CD4-positive, alpha-beta memory T cell (primary cell): ENCODE results near the gene SDC1. TPM values are rescaled to one million over a fixed set of nuclear protein-coding genes. Genes with fewer than 3 reads are reported as not detected.

Experiments
- CTCF ChIA-PET: fragments of 350-600 bp; sonication (Branson Sonifier 250); formaldehyde crosslinking; loops from one replicate; lab custom pipeline; 2021; ENCODE audit warnings: inconsistent platforms; ENCODE audit not compliant: partially characterized antibody; lab: Charles Lee
- POLR2A ChIA-PET: fragments of 350-600 bp; sonication (Branson Sonifier 250); formaldehyde crosslinking; loops from one replicate; lab custom pipeline; 2021; ENCODE audit not compliant: partially characterized antibody; lab: Charles Lee
- DNase-seq, 5 donors: peaks; one replicate each; pipeline versions ENCODE4 v3.0.0 to v3.0.0-alpha.2; 2020 to 2022; ENCODE audit warnings: mixed read lengths in 1 of 5
- H3K27ac ChIP-seq: one replicate; pipeline ENCODE4 v1.7.0; 2013; ENCODE audit warnings: low read depth, low read length
- H3K27me3 ChIP-seq: 2 replicates; pipeline ENCODE4 v1.7.0; 2013; ENCODE audit warnings: mild to moderate bottlenecking, low read length, moderate library complexity; ENCODE audit not compliant: insufficient read depth
- H3K36me3 ChIP-seq: 2 replicates; pipeline ENCODE4 v1.7.0; 2013; ENCODE audit warnings: mild to moderate bottlenecking, low read length, moderate library complexity; ENCODE audit not compliant: insufficient read depth
- H3K4me1 ChIP-seq: 2 replicates; pipeline ENCODE4 v1.7.0; 2013; ENCODE audit warnings: mild to moderate bottlenecking, low read length, moderate library complexity; ENCODE audit not compliant: insufficient read depth
- H3K4me3 ChIP-seq, 2 donors: one replicate each; pipeline ENCODE4 v1.7.0; 2013; ENCODE audit warnings: low read length in 2 of 2, mild to moderate bottlenecking in 1 of 2
- H3K9me3 ChIP-seq, 2 donors: one replicate each; pipeline ENCODE4 v1.7.0; 2013; ENCODE audit warnings: low read length in 2 of 2, control low read depth in 1 of 2; ENCODE audit not compliant: control insufficient read depth in 1 of 2
- H3K27ac Mint-ChIP-seq, 7 donors: one replicate each; pipeline ENCODE4 v1.8.0; 2020 to 2021; ENCODE audit warnings: mixed read lengths in 7 of 7, mild to moderate bottlenecking in 6 of 7, inconsistent platforms in 3 of 7, moderate library complexity in 3 of 7
- H3K27me3 Mint-ChIP-seq, 2 donors: one replicate each; pipeline ENCODE4 v1.8.0; 2020 to 2021; ENCODE audit warnings: mixed read lengths in 2 of 2
- H3K36me3 Mint-ChIP-seq, 2 donors: one replicate each; pipeline ENCODE4 v1.8.0; 2020 to 2021; ENCODE audit warnings: mixed read lengths in 2 of 2, inconsistent platforms in 1 of 2, mild to moderate bottlenecking in 1 of 2
- H3K4me1 Mint-ChIP-seq, 4 donors: one replicate each; pipeline ENCODE4 v1.8.0; 2020 to 2021; ENCODE audit warnings: mixed read lengths in 4 of 4, mild to moderate bottlenecking in 1 of 4
- H3K4me3 Mint-ChIP-seq, 8 donors: one replicate each; pipeline ENCODE4 v1.8.0; 2020 to 2021; ENCODE audit warnings: mixed read lengths in 8 of 8, mild to moderate bottlenecking in 7 of 8, moderate library complexity in 6 of 8, inconsistent platforms in 3 of 8
- H3K9me3 Mint-ChIP-seq, 8 donors: one replicate each; pipeline ENCODE4 v1.8.0; 2020 to 2021; ENCODE audit warnings: mixed read lengths in 8 of 8, mild to moderate bottlenecking in 5 of 8, inconsistent platforms in 3 of 8, moderate library complexity in 1 of 8
- intact Hi-C: fragments of 100-400 bp; cut with micrococcal nuclease; formaldehyde crosslinking; loops from one replicate; pipeline ENCODE4 v1.15.1; 2023
- polyA plus RNA-seq, 2 donors: library from polyadenylated mRNA; unstranded; fragments of 300-500 nt; fragmentation: Illumina TruSeq; gene quantifications; one replicate each; pipeline ENCODE4 v1.2.3, GENCODE V29; 2021
- total RNA-seq, 2 experiments: library from RNA; stranded (reverse); gene quantifications; one replicate each; pipeline ENCODE4 v1.2.3, GENCODE V29; 2021

The SDC1 gene
- total and polyA plus RNA-seq, 4 experiments from 2014 or later, result 0.09 TPM; not detected in 3

GRCh38 chr2:20169796-20170703 lies 54.9 kb downstream of the SDC1 start:
- Mint-ChIP-seq H3K27me3 (no peaks in the 10 kb centered on the region), H3K4me3 (no peak overlapping the region), H3K27ac (no peak overlapping the region), H3K36me3 (no peaks in the 10 kb centered on the region), H3K4me1 (no peaks in the 10 kb centered on the region), H3K9me3 (no peaks in the 10 kb centered on the region)
- H3K36me3 ChIP-seq, result no peaks in the 10 kb centered on the region
- DNase-seq, result no peak
- H3K4me1 ChIP-seq, result no peaks in the 10 kb centered on the region
- CTCF ChIA-PET, result no interaction called here
- intact Hi-C loops, result no loop called here
- H3K9me3 ChIP-seq, result no peaks in the 10 kb centered on the region
- POLR2A ChIA-PET, result no interaction called here
- H3K27me3 ChIP-seq, result no peaks in the 10 kb centered on the region
- no peak overlapping the region for H3K4me3 ChIP-seq
- no peak overlapping the region for H3K27ac ChIP-seq

GRCh38 chr2:20168727-20169696 lies 55.9 kb downstream of the SDC1 start:
- H3K27me3 ChIP-seq, result no peaks in the 10 kb centered on the region
- Mint-ChIP-seq H3K27me3 (no peaks in the 10 kb centered on the region), H3K36me3 (no peaks in the 10 kb centered on the region), H3K9me3 (no peaks in the 10 kb centered on the region), H3K4me3 (no peak overlapping the region), H3K4me1 (no peaks in the 10 kb centered on the region), H3K27ac (no peak overlapping the region)
- no peaks in the 10 kb centered on the region for H3K36me3 ChIP-seq
- no peaks in the 10 kb centered on the region for H3K9me3 ChIP-seq
- no peak for DNase-seq
- no peaks in the 10 kb centered on the region for H3K4me1 ChIP-seq
- CTCF ChIA-PET, result no interaction called here
- no peak overlapping the region for H3K4me3 ChIP-seq
- H3K27ac ChIP-seq, result no peak overlapping the region
- intact Hi-C loops, result no loop called here
- POLR2A ChIA-PET, result no interaction called here

- Mint-ChIP-seq H3K9me3 (no peaks in the 10 kb centered on the region), H3K27me3 (no peaks in the 10 kb centered on the region), H3K4me3 (no peak overlapping the region), H3K36me3 (no peaks in the 10 kb centered on the region), H3K4me1 (no peaks in the 10 kb centered on the region), H3K27ac (no peak overlapping the region)
- Histone ChIP-seq H3K9me3 (no peaks in the 10 kb centered on the region), H3K36me3 (no peaks in the 10 kb centered on the region), H3K27me3 (no peaks in the 10 kb centered on the region), H3K4me3 (no peak overlapping the region), H3K27ac (no peak overlapping the region), H3K4me1 (no peaks in the 10 kb centered on the region)
- intact Hi-C loops, result no loop called here
- DNase-seq, result no peak
- POLR2A ChIA-PET, result no interaction called here
- CTCF ChIA-PET, result no interaction called here
Measured at GRCh38 chr2:20168048-20168726, 56.7 kb downstream of the SDC1 start.

GRCh38 chr2:20167356-20167755 lies 57.6 kb downstream of the SDC1 start:
- ChIA-PET CTCF (no interaction called here), POLR2A (no interaction called here)
- intact Hi-C loops, result no loop called here
- Histone ChIP-seq H3K9me3 (no peaks in the 10 kb centered on the region), H3K4me1 (no peaks in the 10 kb centered on the region), H3K27ac (no peak overlapping the region), H3K27me3 (no peaks in the 10 kb centered on the region), H3K36me3 (no peaks in the 10 kb centered on the region), H3K4me3 (no peak overlapping the region)
- Mint-ChIP-seq H3K9me3 (no peaks in the 10 kb centered on the region), H3K27ac (no peak overlapping the region), H3K4me1 (no peaks in the 10 kb centered on the region), H3K27me3 (peaks cover 2 to 8% of the 10 kb centered on the region in 2 donors), H3K36me3 (no peaks in the 10 kb centered on the region), H3K4me3 (no peak overlapping the region)
- no peak for DNase-seq

- Mint-ChIP-seq H3K27ac (no peak overlapping the region), H3K36me3 (no peaks in the 10 kb centered on the region), H3K4me1 (no peaks in the 10 kb centered on the region), H3K4me3 (no peak overlapping the region), H3K27me3 (peaks cover 6 to 11% of the 10 kb centered on the region in 2 donors), H3K9me3 (no peaks in the 10 kb centered on the region)
- no peak for DNase-seq
- Histone ChIP-seq H3K27ac (no peak overlapping the region), H3K36me3 (no peaks in the 10 kb centered on the region), H3K9me3 (no peaks in the 10 kb centered on the region), H3K4me1 (no peaks in the 10 kb centered on the region), H3K27me3 (no peaks in the 10 kb centered on the region), H3K4me3 (no peak overlapping the region)
- POLR2A ChIA-PET, result no interaction called here
- intact Hi-C loops, result no loop called here
- CTCF ChIA-PET, result no interaction called here
Measured at GRCh38 chr2:20165677-20166509, 59.0 kb downstream of the SDC1 start.

- no peaks in the 10 kb centered on the region for H3K4me1 Mint-ChIP-seq
Measured at GRCh38 chr2:20164734-20165478, 60.0 kb downstream of the SDC1 start.

More at GRCh38 chr2:20164734-20165478, 60.0 kb downstream of the SDC1 start:
- H3K9me3 ChIP-seq, result no peaks in the 10 kb centered on the region
- Mint-ChIP-seq H3K27ac (no peak overlapping the region), H3K36me3 (no peaks in the 10 kb centered on the region), H3K4me3 (no peak overlapping the region), H3K27me3 (peaks cover 6 to 13% of the 10 kb centered on the region in 2 donors), H3K9me3 (peaks cover 0 to 4% (median 0%) of the 10 kb centered on the region in 8 donors)
- H3K27ac ChIP-seq, result no peak overlapping the region
- CTCF ChIA-PET, result no interaction called here
- no peaks in the 10 kb centered on the region for H3K36me3 ChIP-seq
- no peaks in the 10 kb centered on the region for H3K27me3 ChIP-seq
- DNase-seq, result no peak
- H3K4me3 ChIP-seq, result no peak overlapping the region
- POLR2A ChIA-PET, result no interaction called here
- no peaks in the 10 kb centered on the region for H3K4me1 ChIP-seq
- intact Hi-C loops, result no loop called here
